NCI-H69 (cell line): ENCODE data around the gene UHRF1.
A peak's percentile ranks its signal among the peaks of the same experiment; 100 is the strongest.
"Not testable (repeated sequence)": the region's sequence is repeated elsewhere in the genome, so short reads cannot be mapped to it uniquely, and the experiment has no call there.

Experiments used
- DNase-seq: peaks from one replicate; lab custom pipeline; 2025; lab: John Stamatoyannopoulos, UW

UHRF1 gene

GRCh38 chr19:4900879-4901278 lies 8.4 kb upstream of the UHRF1 start:
- DNase-seq: not testable (repeated sequence)

GRCh38 chr19:4902796-4903195 lies 6.5 kb upstream of the UHRF1 start, which contains the start of gene ARRDC5:
TSS of gene ARRDC5 (minus strand) at chr19:4902896. CDS start at chr19:4902825, 71 bp downstream.
- DNase-seq: no peak

GRCh38 chr19:4904481-4904880 lies 4.8 kb upstream of the UHRF1 start:
- DNase-seq: no peak

GRCh38 chr19:4906963-4907362 lies 2.3 kb upstream of the UHRF1 start:
- DNase-seq: no peak

- DNase-seq: no peak
These were observed 941 bp upstream of the UHRF1 start for GRCh38 chr19:4908360-4908759.

GRCh38 chr19:4908781-4909155 lies 533 bp upstream of the UHRF1 start:
- no peak for DNase-seq

GRCh38 chr19:4909897-4910593 lies 744 bp downstream of the UHRF1 start:
- DNase-seq: peak; percentile 99

GRCh38 chr19:4910594-4911281 lies 1.4 kb downstream of the UHRF1 start:
- DNase-seq: no peak

- no peak for DNase-seq
These were observed 2.0 kb downstream of the UHRF1 start for GRCh38 chr19:4911314-4911713.

- DNase-seq: peak; percentile 43
These were observed 2.7 kb downstream of the UHRF1 start for GRCh38 chr19:4911786-4912672.

GRCh38 chr19:4913996-4914735 lies 4.9 kb downstream of the UHRF1 start:
- DNase-seq: no peak

GRCh38 chr19:4914736-4915501 lies 5.6 kb downstream of the UHRF1 start:
- peak; percentile 20 for DNase-seq

- DNase-seq: no peak
These were observed 7.2 kb downstream of the UHRF1 start for GRCh38 chr19:4916292-4917082.

GRCh38 chr19:4922530-4923275 lies 13.4 kb downstream of the UHRF1 start:
- no peak for DNase-seq

GRCh38 chr19:4923276-4923747 lies 14.0 kb downstream of the UHRF1 start:
- DNase-seq: no peak

GRCh38 chr19:4929186-4929585 lies 19.9 kb downstream of the UHRF1 start:
- no peak for DNase-seq

- no peak for DNase-seq
These were observed 21.4 kb downstream of the UHRF1 start for GRCh38 chr19:4930664-4931063.

GRCh38 chr19:4932711-4933110 lies 23.4 kb downstream of the UHRF1 start:
- DNase-seq: no peak

GRCh38 chr19:4933528-4933927 lies 24.2 kb downstream of the UHRF1 start:
- no peak for DNase-seq
